Stimulated activated naive CD4-positive, alpha-beta T cell treated with Interleukin-2 at 50 U/mL for 16 hours (primary cell): ENCODE measurements around the gene KLC1.
"Not testable (repeated sequence)": the region's sequence is repeated elsewhere in the genome, so short reads cannot be mapped to it uniquely, and the experiment has no call there.

ENCODE experiments used
- DNase-seq: peaks from one replicate; lab custom pipeline; 2025; lab: John Stamatoyannopoulos, UW

Gene KLC1

DNA sequence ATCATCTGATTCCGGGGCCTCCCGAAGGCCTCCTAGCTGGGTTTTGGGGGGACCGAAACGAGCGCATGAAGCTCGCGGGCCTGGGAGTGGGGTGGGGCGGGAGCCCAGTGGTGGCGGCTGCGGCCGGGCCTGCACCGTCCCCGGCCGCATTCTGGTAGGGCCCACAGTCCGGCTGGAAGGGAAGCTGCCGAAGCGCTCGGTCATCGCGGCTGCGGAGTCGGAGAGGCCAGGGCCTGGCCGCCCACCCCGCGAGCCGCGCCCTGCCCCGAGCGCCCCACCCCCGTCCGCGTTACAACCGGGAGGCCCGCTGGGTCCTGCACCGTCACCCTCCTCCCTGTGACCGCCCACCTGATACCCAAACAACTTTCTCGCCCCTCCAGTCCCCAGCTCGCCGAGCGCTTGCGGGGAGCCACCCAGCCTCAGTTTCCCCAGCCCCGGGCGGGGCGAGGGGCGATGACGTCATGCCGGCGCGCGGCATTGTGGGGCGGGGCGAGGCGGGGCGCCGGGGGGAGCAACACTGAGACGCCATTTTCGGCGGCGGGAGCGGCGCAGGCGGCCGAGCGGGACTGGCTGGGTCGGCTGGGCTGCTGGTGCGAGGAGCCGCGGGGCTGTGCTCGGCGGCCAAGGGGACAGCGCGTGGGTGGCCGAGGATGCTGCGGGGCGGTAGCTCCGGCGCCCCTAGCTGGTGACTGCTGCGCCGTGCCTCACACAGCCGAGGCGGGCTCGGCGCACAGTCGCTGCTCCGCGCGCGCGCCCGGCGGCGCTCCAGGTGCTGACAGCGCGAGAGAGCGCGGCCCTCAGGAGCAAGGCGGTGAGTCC, at the start of gene KLC1:
TSS of gene KLC1 (plus strand) at position 528 of the 819 bp plus-strand sequence. CDS start 25,354 bp downstream, outside the sequence.
- peak; percentile 80 for DNase-seq

DNA sequence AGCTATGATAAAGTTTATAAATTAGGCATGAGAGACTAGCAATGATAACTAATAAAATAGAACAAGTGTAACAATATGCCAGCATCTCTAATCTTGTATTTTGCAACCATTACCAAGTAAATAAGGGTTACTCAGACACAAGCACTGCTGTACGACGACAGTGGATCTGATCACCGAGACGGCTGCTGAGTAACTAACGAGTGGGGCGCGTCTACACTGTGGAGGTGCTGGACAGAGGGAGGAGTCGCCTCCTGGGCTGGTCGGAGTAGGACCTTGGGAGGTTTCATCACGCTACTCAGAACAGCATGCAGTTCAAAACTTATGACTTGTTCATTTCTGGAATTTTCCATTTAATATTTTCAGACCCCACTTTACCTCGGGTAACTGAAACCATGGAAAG, 47.8 kb upstream of the KLC1 start:
- DNase-seq: no peak

DNA sequence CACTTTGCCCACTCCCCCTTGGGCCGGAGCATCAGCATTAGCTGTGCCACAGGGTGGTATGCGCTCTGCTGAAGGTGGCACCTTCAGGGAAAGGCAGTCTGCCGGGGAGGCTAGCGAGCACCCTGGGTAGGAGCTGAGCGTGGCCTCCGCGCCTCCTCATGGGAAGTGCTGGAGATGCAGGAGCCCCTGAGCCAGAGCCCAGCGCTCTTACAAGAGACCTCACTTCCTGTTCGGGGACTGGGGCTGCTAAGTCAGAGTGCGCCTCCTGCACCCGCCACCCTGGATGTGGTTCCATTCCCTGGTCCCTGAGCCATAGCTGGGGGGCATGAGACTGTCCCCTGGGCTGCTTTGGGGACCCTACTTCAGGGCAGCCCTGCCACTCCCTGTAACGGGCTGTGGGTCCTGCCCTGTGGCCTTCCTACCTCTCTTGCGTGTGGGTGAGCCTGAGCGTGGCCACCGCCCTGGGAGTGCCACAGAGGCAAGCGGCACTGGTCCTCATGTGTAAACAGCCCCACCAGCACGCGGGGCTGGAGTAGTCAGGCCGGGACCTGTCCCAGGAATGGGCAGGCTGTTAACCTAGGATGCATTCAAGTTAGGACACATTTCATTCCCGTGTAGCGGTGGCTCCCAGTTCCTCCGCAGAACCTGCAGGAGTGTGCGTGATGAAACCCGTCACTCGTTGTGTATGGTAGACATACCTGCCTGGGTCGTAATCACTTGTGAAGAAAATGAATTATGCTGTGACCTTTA, 46.9 kb upstream of the KLC1 start:
- no peak for DNase-seq

- no peak for DNase-seq
Observed at GRCh38 chr14:103584326-103584915, 44.6 kb upstream of the KLC1 start.

DNA sequence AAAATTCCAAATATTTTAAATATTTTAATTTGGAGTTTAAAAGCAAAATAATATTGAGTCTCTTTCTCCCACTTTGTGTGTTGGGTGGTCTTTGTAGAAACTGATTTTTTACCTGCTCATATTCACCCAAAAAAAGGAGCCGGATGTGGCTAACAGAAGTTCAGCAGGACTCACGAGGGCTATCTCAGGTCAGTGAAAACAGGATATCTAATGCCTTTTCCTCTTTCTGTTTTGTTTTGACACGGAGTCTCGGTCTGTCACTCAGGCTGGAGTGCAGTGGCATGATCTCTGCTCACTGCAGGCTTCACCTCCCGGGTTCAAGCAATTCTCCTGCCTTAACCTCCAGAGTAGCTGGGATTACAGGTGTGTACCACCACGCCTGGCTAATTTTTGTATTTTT, 35.4 kb upstream of the KLC1 start:
- DNase-seq: no peak

- DNase-seq: no peak
Observed at GRCh38 chr14:103594265-103594664, 34.7 kb upstream of the KLC1 start.

- DNase-seq: no peak
Observed at GRCh38 chr14:103597623-103598377, 31.2 kb upstream of the KLC1 start.

- no peak for DNase-seq
Observed at GRCh38 chr14:103600503-103600902, 28.5 kb upstream of the KLC1 start.

DNA sequence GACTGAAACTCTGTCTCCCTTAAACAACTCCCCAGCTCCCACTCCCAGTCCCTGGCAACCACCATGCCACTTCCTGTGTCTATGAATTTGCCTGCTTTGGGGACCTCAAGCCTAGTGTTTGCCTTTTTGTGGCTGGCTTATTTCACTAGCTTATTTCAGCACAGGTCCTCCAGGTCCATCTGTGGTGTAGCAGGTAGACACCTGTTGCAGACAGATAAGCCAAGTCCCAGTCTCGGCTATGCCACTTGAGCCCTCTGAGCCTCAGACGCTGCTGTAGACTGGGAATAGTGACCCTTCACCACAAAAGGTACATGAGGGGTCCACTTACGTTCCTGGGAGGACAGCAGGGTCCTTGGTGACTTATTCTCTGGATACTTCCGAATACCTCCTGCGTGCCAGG, 24.4 kb upstream of the KLC1 start:
- DNase-seq: no peak

DNA sequence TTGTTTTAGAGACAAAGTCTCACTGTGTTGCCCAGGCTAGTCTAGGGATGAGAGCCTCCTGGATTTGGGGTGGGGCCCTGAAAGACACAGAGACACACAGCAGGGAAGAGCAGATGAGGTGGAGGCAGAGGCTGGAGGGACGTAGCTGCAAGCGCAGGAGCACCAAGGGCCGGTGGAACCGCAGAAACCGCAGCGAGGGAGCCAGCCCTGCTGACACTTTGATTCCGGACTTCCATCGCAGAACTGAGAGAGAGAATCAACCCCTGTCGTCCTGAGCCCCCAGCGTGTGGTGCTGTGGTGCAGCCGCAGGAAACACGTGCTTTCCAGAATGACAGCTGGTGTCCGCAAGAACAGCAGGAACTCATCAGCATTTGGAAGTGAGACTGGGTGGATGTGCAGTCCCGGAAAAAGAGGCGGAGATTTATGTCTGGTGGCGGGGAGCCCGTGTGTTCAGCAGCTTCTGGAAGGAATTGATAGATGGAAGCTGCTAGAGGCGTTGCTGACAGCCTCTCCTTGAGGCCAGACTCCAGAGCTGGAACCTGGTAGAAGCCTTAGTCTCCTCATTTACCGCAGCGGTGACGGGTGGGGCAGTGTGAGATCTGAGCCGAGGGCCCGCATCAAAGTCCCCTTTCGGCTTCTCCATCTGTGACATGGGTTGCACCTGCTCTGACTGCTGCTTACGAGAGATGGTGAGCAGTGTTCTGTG, 21.9 kb upstream of the KLC1 start:
- DNase-seq: peak; percentile 26

- DNase-seq: no peak
Observed at GRCh38 chr14:103607822-103608221, 21.2 kb upstream of the KLC1 start.

DNA sequence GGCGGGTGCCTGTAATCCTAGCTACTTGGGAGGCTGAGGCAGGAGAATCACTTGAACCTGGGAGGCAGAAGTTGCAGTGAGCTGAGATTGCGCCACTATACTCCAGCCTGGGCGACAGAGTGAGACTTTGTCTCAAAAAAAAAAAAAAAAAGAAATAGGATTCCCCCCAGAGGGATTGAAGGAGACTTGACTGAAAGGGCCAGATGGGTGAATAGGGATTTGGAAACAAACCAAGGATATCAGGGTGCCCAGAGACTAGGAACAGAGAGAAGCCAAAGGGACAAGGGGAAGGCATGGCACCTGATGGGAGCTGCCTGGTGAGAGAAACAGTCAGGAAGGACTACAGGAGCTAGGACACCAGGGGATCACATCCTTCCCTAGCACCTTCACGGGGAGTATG, 19.9 kb upstream of the KLC1 start:
- DNase-seq: not testable (repeated sequence)

- no peak for DNase-seq
Observed at GRCh38 chr14:103611215-103611614, 17.8 kb upstream of the KLC1 start.

DNA sequence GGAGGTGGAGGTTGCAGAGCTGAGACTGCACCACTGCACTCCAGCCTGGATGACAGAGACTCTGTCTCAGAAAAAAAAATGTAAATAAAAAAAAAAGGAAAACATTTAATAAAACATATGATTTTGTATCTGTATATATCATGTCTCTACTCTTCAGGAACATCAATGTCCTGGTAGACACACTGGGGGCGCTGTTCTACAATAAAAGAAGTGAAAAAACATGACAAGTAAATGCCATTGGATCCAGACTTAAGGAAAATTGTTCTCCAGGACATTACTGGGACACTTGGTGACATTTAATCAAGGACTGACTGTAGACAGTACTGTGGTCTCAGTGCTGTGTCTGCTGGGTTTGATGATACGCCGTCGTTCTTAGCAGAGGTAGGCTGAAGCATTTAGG, 15.5 kb upstream of the KLC1 start:
- no peak for DNase-seq

- no peak for DNase-seq
Observed at GRCh38 chr14:103616635-103617300, 12.2 kb upstream of the KLC1 start.

DNA sequence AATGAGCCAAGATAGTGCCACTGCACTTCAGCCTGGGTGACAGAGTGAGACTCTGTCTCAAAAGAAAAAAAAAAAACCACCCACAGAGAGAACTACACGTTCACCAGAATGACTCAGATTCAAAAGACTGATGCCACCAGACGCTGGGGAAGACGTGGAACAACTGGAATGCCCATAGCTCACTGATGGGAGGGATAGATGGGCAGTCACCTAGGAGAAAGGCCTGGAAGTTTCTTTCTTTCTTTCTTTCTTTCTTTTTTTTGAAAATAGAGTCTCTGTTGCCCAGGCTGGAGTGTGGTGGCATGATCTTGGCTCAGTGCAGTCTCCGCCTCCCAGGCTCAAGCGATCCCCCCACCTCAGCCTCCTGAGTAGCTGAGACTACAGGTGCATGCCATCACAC, 10.0 kb upstream of the KLC1 start:
- DNase-seq: no peak

DNA sequence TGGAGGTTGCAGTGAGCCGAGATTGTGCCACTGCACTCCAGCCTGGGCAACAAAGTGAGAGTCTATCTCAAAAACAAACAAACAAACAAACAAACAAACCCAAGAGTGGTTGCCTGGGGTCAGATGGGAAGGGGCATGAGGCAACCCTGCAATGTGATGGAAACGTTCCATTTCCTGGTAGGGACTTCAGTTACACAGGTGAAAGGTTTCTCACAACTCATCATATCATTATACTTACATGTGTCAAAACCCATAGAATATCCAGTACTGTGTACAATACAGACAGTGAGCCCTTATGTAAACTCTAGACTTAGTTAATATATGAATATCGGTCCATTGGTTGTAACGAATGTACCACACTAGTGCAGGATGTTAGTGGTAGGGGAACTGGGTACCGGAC, 7.2 kb upstream of the KLC1 start:
- no peak for DNase-seq

- no peak for DNase-seq
Observed at GRCh38 chr14:103623308-103623707, 5.7 kb upstream of the KLC1 start.

DNA sequence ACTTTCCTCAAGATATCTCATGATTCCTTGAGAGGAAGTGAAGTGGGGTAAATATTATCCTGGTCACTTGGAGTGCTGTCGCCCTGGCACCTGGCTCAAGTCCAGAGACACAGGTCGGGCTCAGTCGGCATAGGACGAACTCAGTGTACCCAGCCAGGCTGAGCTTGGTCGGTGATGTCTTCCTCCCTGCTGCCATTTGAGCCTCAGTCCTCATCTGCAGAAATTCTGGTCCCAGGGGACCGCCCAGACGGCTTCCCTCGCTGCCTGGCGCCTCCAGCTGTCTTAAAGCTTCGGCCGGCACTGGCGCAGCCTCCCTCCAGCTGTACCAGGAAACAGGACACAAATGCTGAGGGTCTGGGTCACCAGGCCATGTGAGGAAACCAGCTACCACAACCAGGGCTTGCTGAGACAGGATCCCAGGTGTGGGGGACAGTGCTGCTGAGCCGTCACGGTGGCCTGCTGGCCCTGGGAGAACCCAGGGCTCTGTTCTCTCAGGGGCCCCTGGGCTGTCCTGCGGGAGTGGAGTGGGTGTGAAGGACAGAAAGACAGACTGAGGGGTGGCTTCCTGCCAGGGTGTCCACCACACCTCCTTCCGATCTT, 5.0 kb upstream of the KLC1 start:
- no peak for DNase-seq

GRCh38 chr14:103624860-103625259, 4.2 kb upstream of the KLC1 start:
- DNase-seq: peak; percentile 12
